Activated CD8-positive, alpha-beta memory T cell treated with anti-CD3 and anti-CD28 coated beads for 24 hours (primary cell): ENCODE measurements around the gene ACOT7.
"Not testable (repeated sequence)": the region's sequence is repeated elsewhere in the genome, so short reads cannot be mapped to it uniquely, and the experiment has no call there.

Experiments
- DNase-seq: peaks from one replicate; pipeline ENCODE4 v3.0.0-alpha.2; 2020

The ACOT7 gene

GRCh38 chr1:6219641-6220040 lies 173.9 kb downstream of the ACOT7 start:
- DNase-seq, result not testable (repeated sequence)

- DNase-seq, result no peak
Measured at GRCh38 chr1:6218375-6219164, 175.0 kb downstream of the ACOT7 start.
